K562 (cell line): ENCODE results near the gene RPRD1B. TPM values are rescaled to one million over a fixed set of nuclear protein-coding genes. Genes with fewer than 3 reads are reported as not detected.

Experiments
- CBFA2T2 ChIP-seq: fragments of 450-650 bp; conservative IDR thresholded peaks from 2 replicates; pipeline ENCODE4 v1.6.1; 2017; ENCODE audit warnings: mild to moderate bottlenecking
- CBFA2T3 ChIP-seq: fragments of 450-650 bp; IDR thresholded peaks from 2 replicates; pipeline ENCODE4 v1.6.1; 2017
- HDAC3 ChIP-seq: fragments of 450-650 bp; IDR thresholded peaks from 2 replicates; pipeline ENCODE4 v1.6.1; 2018; ENCODE audit warnings: borderline replicate concordance, mild to moderate bottlenecking, moderate library complexity; ENCODE audit not compliant: partially characterized antibody
- MECOM ChIP-seq: fragments of 250-450 bp; sonication (Bioruptor Pico); IDR thresholded peaks from 2 replicates; pipeline ENCODE4 v1.8.0; 2022; ENCODE audit warnings: inconsistent platforms
- MTA2 ChIP-seq: fragments of 450-650 bp; IDR thresholded peaks from 2 replicates; pipeline ENCODE4 v1.6.1; 2016; ENCODE audit warnings: low read depth
- TCF3 ChIP-seq: sonication (generic); formaldehyde crosslinking; IDR thresholded peaks from 2 replicates; pipeline ENCODE4 v1.4.0; 2020; ENCODE audit warnings: mild to moderate bottlenecking, missing genetic modification reagents
- TEAD4 ChIP-seq, 2 experiments: sonication (generic) in 1 of 2; formaldehyde crosslinking in 1 of 2; IDR thresholded peaks; 2 replicates each; pipeline versions ENCODE4 v1.6.1 to v1.8.0; 2012 to 2022; ENCODE audit warnings: borderline replicate concordance in 1 of 2, inconsistent platforms in 1 of 2, low read length in 1 of 2, mild to moderate bottlenecking in 1 of 2, missing genetic modification reagents in 1 of 2
- ZNF175 ChIP-seq: fragments of 200-800 bp; sonication (Bioruptor generic); IDR thresholded peaks from 2 replicates; pipeline ENCODE4 v1.6.1; 2016; ENCODE audit warnings: low read depth, mild to moderate bottlenecking, missing genetic modification characterization, missing compliant biosample characterization
- polyA plus RNA-seq, 8 experiments: library from polyadenylated mRNA; depleted of rRNA in 4 of 8; stranded (reverse) in 5 of 8; unstranded in 3 of 8; fragments of >200 nt; fragmentation: Nextera tagmentation in 2 of 8; fragmentation: Illumina TruSeq in 1 of 8; extraction: Ambion mirVana in 2 of 8; extraction: Trizol in 1 of 8; gene quantifications; 2 replicates each; pipeline versions ENCODE4 v1.2.1 to v1.2.3, GENCODE V29; 2011 to 2014; ENCODE audit warnings: inconsistent platforms in 1 of 8, missing spikeins in 1 of 8
- total RNA-seq, 7 experiments: library from RNA; depleted of rRNA in 6 of 7; stranded (reverse); fragments of >200 nt in 6 of 7; fragmentation: Illumina TruSeq in 2 of 7; extraction: Trizol in 2 of 7; gene quantifications; 2 replicates each; pipeline versions ENCODE4 v1.2.1 to v1.2.3, GENCODE V29; 2011 to 2021; ENCODE audit warnings: low replicate concordance in 1 of 7
- TF ChIP-seq, protein P1 (sequence below): fragments of 450-650 bp; IDR thresholded peaks from 2 replicates; pipeline ENCODE4 v1.6.1; 2018; ENCODE audit not compliant: partially characterized antibody
- TF ChIP-seq, protein P2 (sequence below): fragments of 450-650 bp; IDR thresholded peaks from 2 replicates; pipeline ENCODE4 v1.6.1; 2018; ENCODE audit warnings: mild to moderate bottlenecking, low read depth; ENCODE audit not compliant: partially characterized antibody
- TF ChIP-seq, protein P3 (sequence below): sonication (generic); formaldehyde crosslinking; IDR thresholded peaks from 2 replicates; pipeline ENCODE4 v1.8.0; 2022; ENCODE audit warnings: mild to moderate bottlenecking, missing genetic modification reagents
- TF ChIP-seq, protein P4 (sequence below): fragments of 250-450 bp; sonication (Bioruptor Pico); IDR thresholded peaks from 2 replicates; pipeline ENCODE4 v1.5.1; 2021; ENCODE audit warnings: mild to moderate bottlenecking
- TF ChIP-seq, protein P5 (sequence below): fragments of 250-450 bp; sonication (Bioruptor Pico); IDR thresholded peaks from 2 replicates; pipeline ENCODE4 v1.5.0; 2021

The RPRD1B gene
- total and polyA plus RNA-seq, 9 of the 15 experiments (the other 6 are each of a cell fraction or from before 2014, with no cell fraction given): 5.5 to 43.0 (median 24.4) TPM

DNA sequence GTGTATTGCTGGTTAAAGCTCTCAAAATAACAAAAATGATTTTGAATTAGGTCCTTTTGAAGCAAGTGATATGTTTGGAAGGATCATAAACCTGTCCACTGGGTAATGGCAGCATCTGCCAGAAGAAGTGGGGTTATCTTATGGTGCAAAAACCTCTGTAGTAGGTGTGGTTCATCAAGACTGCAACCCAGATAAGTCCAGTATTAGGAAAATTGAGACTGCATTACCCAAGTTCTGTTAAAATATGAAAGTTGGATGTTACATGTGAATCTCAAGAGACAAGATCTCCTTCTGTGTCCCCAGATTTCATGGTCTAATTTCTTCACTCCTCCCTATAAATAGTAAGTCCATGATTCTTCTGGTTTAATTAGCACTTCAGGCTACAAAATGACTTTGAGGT, 59.4 kb downstream of the RPRD1B start (continued):
- TF ChIP-seq, protein P1, sequence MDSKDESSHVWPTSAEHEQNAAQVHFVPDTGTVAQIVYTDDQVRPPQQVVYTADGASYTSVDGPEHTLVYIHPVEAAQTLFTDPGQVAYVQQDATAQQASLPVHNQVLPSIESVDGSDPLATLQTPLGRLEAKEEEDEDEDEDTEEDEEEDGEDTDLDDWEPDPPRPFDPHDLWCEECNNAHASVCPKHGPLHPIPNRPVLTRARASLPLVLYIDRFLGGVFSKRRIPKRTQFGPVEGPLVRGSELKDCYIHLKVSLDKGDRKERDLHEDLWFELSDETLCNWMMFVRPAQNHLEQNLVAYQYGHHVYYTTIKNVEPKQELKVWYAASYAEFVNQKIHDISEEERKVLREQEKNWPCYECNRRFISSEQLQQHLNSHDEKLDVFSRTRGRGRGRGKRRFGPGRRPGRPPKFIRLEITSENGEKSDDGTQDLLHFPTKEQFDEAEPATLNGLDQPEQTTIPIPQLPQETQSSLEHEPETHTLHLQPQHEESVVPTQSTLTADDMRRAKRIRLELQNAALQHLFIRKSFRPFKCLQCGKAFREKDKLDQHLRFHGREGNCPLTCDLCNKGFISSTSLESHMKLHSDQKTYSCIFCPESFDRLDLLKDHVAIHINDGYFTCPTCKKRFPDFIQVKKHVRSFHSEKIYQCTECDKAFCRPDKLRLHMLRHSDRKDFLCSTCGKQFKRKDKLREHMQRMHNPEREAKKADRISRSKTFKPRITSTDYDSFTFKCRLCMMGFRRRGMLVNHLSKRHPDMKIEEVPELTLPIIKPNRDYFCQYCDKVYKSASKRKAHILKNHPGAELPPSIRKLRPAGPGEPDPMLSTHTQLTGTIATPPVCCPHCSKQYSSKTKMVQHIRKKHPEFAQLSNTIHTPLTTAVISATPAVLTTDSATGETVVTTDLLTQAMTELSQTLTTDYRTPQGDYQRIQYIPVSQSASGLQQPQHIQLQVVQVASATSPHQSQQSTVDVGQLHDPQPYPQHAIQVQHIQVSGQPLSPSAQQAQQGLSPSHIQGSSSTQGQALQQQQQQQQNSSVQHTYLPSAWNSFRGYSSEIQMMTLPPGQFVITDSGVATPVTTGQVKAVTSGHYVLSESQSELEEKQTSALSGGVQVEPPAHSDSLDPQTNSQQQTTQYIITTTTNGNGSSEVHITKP: peak; percentile 67
- TF ChIP-seq TCF3 (CRISPR knock-in tag) (peak; percentile 45), MECOM (CRISPR knock-in tag) (no peak), ZNF175 (CRISPR knock-in tag) (peak; percentile 50; the same call in 1 of the 2 replicates), CBFA2T3 (peak; percentile 55), CBFA2T2 (0 out of 2 replicates have a peak, but pooled peaks have one; percentile 18), HDAC3 (peak; percentile 20), TEAD4 (IDR thresholded peaks at IDR 0.05; ENCODE audit: low read length) (peak; percentile 48), TEAD4 (CRISPR knock-in tag; IDR thresholded peaks at IDR 0.05; ENCODE audit: borderline replicate concordance) (no peak), MTA2 (no peak)
- TF ChIP-seq, protein P2, sequence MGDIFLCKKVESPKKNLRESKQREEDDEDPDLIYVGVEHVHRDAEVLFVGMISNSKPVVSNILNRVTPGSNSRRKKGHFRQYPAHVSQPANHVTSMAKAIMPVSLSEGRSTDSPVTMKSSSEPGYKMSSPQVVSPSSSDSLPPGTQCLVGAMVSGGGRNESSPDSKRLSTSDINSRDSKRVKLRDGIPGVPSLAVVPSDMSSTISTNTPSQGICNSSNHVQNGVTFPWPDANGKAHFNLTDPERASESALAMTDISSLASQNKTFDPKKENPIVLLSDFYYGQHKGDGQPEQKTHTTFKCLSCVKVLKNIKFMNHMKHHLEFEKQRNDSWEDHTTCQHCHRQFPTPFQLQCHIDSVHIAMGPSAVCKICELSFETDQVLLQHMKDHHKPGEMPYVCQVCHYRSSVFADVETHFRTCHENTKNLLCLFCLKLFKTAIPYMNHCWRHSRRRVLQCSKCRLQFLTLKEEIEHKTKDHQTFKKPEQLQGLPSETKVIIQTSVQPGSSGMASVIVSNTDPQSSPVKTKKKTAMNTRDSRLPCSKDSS: no peak
- TF ChIP-seq, protein P3, sequence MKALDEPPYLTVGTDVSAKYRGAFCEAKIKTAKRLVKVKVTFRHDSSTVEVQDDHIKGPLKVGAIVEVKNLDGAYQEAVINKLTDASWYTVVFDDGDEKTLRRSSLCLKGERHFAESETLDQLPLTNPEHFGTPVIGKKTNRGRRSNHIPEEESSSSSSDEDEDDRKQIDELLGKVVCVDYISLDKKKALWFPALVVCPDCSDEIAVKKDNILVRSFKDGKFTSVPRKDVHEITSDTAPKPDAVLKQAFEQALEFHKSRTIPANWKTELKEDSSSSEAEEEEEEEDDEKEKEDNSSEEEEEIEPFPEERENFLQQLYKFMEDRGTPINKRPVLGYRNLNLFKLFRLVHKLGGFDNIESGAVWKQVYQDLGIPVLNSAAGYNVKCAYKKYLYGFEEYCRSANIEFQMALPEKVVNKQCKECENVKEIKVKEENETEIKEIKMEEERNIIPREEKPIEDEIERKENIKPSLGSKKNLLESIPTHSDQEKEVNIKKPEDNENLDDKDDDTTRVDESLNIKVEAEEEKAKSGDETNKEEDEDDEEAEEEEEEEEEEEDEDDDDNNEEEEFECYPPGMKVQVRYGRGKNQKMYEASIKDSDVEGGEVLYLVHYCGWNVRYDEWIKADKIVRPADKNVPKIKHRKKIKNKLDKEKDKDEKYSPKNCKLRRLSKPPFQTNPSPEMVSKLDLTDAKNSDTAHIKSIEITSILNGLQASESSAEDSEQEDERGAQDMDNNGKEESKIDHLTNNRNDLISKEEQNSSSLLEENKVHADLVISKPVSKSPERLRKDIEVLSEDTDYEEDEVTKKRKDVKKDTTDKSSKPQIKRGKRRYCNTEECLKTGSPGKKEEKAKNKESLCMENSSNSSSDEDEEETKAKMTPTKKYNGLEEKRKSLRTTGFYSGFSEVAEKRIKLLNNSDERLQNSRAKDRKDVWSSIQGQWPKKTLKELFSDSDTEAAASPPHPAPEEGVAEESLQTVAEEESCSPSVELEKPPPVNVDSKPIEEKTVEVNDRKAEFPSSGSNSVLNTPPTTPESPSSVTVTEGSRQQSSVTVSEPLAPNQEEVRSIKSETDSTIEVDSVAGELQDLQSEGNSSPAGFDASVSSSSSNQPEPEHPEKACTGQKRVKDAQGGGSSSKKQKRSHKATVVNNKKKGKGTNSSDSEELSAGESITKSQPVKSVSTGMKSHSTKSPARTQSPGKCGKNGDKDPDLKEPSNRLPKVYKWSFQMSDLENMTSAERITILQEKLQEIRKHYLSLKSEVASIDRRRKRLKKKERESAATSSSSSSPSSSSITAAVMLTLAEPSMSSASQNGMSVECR (CRISPR knock-in tag): no peak
- TF ChIP-seq, protein P4, sequence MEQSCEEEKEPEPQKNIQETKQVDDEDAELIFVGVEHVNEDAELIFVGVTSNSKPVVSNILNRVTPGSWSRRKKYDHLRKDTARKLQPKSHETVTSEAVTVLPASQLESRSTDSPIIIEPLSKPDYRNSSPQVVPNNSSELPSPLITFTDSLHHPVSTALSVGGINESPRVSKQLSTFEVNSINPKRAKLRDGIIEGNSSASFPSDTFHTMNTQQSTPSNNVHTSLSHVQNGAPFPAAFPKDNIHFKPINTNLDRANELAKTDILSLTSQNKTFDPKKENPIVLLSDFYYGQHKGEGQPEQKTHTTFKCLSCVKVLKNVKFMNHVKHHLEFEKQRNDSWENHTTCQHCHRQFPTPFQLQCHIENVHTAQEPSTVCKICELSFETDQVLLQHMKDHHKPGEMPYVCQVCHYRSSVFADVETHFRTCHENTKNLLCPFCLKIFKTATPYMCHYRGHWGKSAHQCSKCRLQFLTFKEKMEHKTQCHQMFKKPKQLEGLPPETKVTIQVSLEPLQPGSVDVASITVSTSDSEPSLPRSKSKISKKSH (CRISPR knock-in tag): no peak
- TF ChIP-seq, protein P5, sequence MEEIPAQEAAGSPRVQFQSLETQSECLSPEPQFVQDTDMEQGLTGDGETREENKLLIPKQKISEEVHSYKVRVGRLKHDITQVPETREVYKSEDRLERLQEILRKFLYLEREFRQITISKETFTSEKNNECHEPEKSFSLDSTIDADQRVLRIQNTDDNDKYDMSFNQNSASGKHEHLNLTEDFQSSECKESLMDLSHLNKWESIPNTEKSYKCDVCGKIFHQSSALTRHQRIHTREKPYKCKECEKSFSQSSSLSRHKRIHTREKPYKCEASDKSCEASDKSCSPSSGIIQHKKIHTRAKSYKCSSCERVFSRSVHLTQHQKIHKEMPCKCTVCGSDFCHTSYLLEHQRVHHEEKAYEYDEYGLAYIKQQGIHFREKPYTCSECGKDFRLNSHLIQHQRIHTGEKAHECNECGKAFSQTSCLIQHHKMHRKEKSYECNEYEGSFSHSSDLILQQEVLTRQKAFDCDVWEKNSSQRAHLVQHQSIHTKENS (CRISPR knock-in tag): no peak
